Endothelial cell of umbilical vein (primary cell): ENCODE data around the gene TMEM92. TPM values are rescaled to one million over a fixed set of nuclear protein-coding genes. Genes with fewer than 3 reads are reported as not detected.

Source experiments
- BruUV-seq: library from RNA; stranded (reverse); fragments of 400-500 nt; replicated peaks from 2 replicates; lab custom pipeline; 2021; lab: Mats Ljungman, UMichigan
- CTCF ChIA-PET: fragments of 300-600, 350-600 bp; sonication (Branson Sonifier 250); formaldehyde crosslinking; loops from one replicate; lab custom pipeline; 2021; ENCODE audit warnings: antibody characterized with exemption, inconsistent platforms; lab: Charles Lee
- POLR2A ChIA-PET: fragments of 300-600, 350-600 bp; sonication (Branson Sonifier 250); formaldehyde crosslinking; loops from one replicate; lab custom pipeline; 2021; ENCODE audit warnings: antibody characterized with exemption, inconsistent platforms; lab: Charles Lee
- DNase-seq: peaks from one replicate; pipeline ENCODE4 v3.0.0-alpha.2; 2011; ENCODE audit warnings: low read depth, low spot score
- FAIRE-seq: peaks from 2 replicates; lab custom pipeline; 2011; peaks lifted over from hg19 to GRCh38; lab: Jason Lieb, UNC
- H2AFZ ChIP-seq: 2 replicates; pipeline ENCODE4 v1.6.0; 2012; ENCODE audit warnings: low read depth, low read length, control low read depth, inconsistent platforms
- H3K27ac ChIP-seq: 2 replicates; pipeline ENCODE4 v1.5.1; 2011; ENCODE audit warnings: low read depth, mild to moderate bottlenecking, control low read depth, low read length, moderate library complexity; ENCODE audit not compliant: insufficient read depth
- H3K27me3 ChIP-seq, 2 experiments: 2 replicates each; pipeline versions ENCODE4 v1.6.0 to v1.6.1; 2011; ENCODE audit warnings: low read length in 2 of 2, mixed read lengths in 1 of 2; ENCODE audit not compliant: control insufficient read depth in 2 of 2, insufficient read depth in 2 of 2
- H3K36me3 ChIP-seq, 2 experiments: 2 replicates in 1 of 2; 3 replicates in 1 of 2; pipeline ENCODE4 v1.5.1; 2011; ENCODE audit warnings: low read length in 2 of 2, mild to moderate bottlenecking in 1 of 2, moderate library complexity in 1 of 2; ENCODE audit not compliant: control insufficient read depth in 2 of 2, insufficient read depth in 2 of 2; ENCODE audit errors: extremely low read depth in 1 of 2
- H3K4me1 ChIP-seq: 3 replicates; pipeline ENCODE4 v1.5.1; 2011; ENCODE audit warnings: mild to moderate bottlenecking, low read length; ENCODE audit not compliant: control insufficient read depth, insufficient read depth; ENCODE audit errors: extremely low read depth
- H3K4me2 ChIP-seq: 2 replicates; pipeline ENCODE4 v1.6.1; 2011; ENCODE audit warnings: low read length, control low read depth, mixed read lengths; ENCODE audit not compliant: insufficient read depth
- H3K4me3 ChIP-seq, 3 experiments: fragments of 200-600 bp in 1 of 3; sonication (generic), shearing (Covaris generic) in 1 of 3; replicated peaks in 1 of 3; 2 replicates each; pipeline ENCODE4 v1.5.1; 2011 to 2016; ENCODE audit warnings: control low read depth in 3 of 3, low read length in 3 of 3, mild to moderate bottlenecking in 2 of 3, inconsistent platforms in 1 of 3, low read depth in 1 of 3, moderate library complexity in 1 of 3; ENCODE audit not compliant: insufficient read depth in 1 of 3
- H3K79me2 ChIP-seq: 2 replicates; pipeline ENCODE4 v1.6.0; 2012; ENCODE audit warnings: low read length, inconsistent platforms; ENCODE audit not compliant: control insufficient read depth, insufficient read depth
- H3K9ac ChIP-seq: replicated peaks from 2 replicates; pipeline ENCODE3; 2011; ENCODE audit warnings: low read length, control low read depth; ENCODE audit not compliant: insufficient read depth; ENCODE audit errors: extremely low read depth
- H3K9me1 ChIP-seq: replicated peaks from 3 replicates; pipeline ENCODE4 v1.6.0; 2011; ENCODE audit warnings: mild to moderate bottlenecking, low read length; ENCODE audit not compliant: control insufficient read depth, insufficient read depth; ENCODE audit errors: extremely low read depth
- H3K9me3 ChIP-seq: replicated peaks from 2 replicates; pipeline ENCODE4 v1.5.1; 2012; ENCODE audit warnings: low read length, inconsistent platforms; ENCODE audit not compliant: control insufficient read depth, insufficient read depth
- H4K20me1 ChIP-seq: replicated peaks from 2 replicates; pipeline ENCODE3; 2011; ENCODE audit warnings: mild to moderate bottlenecking, low read length; ENCODE audit not compliant: control insufficient read depth, insufficient read depth; ENCODE audit errors: extremely low read depth
- CTCF ChIP-seq, 2 donors: IDR thresholded peaks; 1 replicate in 1 of 2; 2 replicates in 1 of 2; pipeline ENCODE4 v1.5.1; 2011; ENCODE audit warnings: low read length in 2 of 2, mild to moderate bottlenecking in 2 of 2, moderate library complexity in 2 of 2, control low read depth in 1 of 2, inconsistent platforms in 1 of 2, low read depth in 1 of 2; ENCODE audit not compliant: insufficient read depth in 1 of 2; ENCODE audit errors: extremely low read depth in 1 of 2
- EZH2 ChIP-seq: IDR thresholded peaks from 2 replicates; pipeline ENCODE4 v1.6.1; 2012; ENCODE audit warnings: borderline replicate concordance, low read depth, mild to moderate bottlenecking, moderate library complexity, low read length, inconsistent platforms; ENCODE audit not compliant: severe bottlenecking
- FOS ChIP-seq: IDR thresholded peaks from 2 replicates; pipeline ENCODE4 v1.6.1; 2011; ENCODE audit warnings: mild to moderate bottlenecking, low read length, moderate library complexity, borderline replicate concordance; ENCODE audit not compliant: insufficient read depth
- GATA2 ChIP-seq: IDR thresholded peaks from 2 replicates; pipeline ENCODE4 v1.7.0; 2011; ENCODE audit warnings: low read depth, mild to moderate bottlenecking, moderate library complexity, mixed read lengths, low read length; ENCODE audit not compliant: insufficient read length, insufficient read depth
- JUN ChIP-seq: IDR thresholded peaks from 2 replicates; pipeline ENCODE4 v1.6.1; 2011; ENCODE audit warnings: borderline replicate concordance, low read depth; ENCODE audit not compliant: insufficient read length, insufficient read depth
- MAX ChIP-seq: IDR thresholded peaks from 2 replicates; pipeline ENCODE4 v1.6.1; 2011; ENCODE audit not compliant: insufficient read depth, insufficient read length
- MYC ChIP-seq: IDR thresholded peaks from one replicate; pipeline ENCODE4 v1.6.1; 2011; ENCODE audit warnings: mild to moderate bottlenecking, low read depth, low read length
- POLR2A ChIP-seq: IDR thresholded peaks from 2 replicates; pipeline ENCODE4 v1.6.1; 2012; ENCODE audit warnings: low read depth, mild to moderate bottlenecking, control low read depth, low read length
- POLR2AphosphoS5 ChIP-seq: IDR thresholded peaks from 2 replicates; pipeline ENCODE4 v1.6.1; 2012; ENCODE audit warnings: low read depth, mild to moderate bottlenecking, control low read depth, low read length, moderate library complexity; ENCODE audit not compliant: insufficient read depth
- dilution Hi-C: fragments of 300-500 bp; cut with MboI; formaldehyde crosslinking; loops from one replicate; pipeline ENCODE4 v1.15.0; 2019; ENCODE audit warnings: low sequenced_read_pairs; ENCODE audit not compliant: extremely low pct_ligation_motif_present
- intact Hi-C: fragments of 100-400 bp; cut with micrococcal nuclease; formaldehyde crosslinking; loops from one replicate; pipeline ENCODE4 v1.10.0; 2022
- polyA plus RNA-seq, 4 experiments: library from polyadenylated mRNA; depleted of rRNA in 3 of 4; stranded (reverse) in 3 of 4; unstranded in 1 of 4; fragments of >200 nt; gene quantifications; 2 replicates each; pipeline versions ENCODE4 v1.2.1 to v1.2.3, GENCODE V29; 2011 to 2012; ENCODE audit warnings: missing spikeins in 1 of 4
- total RNA-seq: library from RNA; stranded (reverse); gene quantifications from 2 replicates; pipeline ENCODE4 v1.2.3, GENCODE V29; 2021

The TMEM92 gene
- total and polyA plus RNA-seq, 2 donors (not counting 3 experiments of a cell fraction or from before 2014, with no cell fraction given), result 0.03 TPM; not detected in 1

- H3K36me3 ChIP-seq, result no peaks in the 10 kb centered on the region
- H3K9me3 ChIP-seq, result no peaks in the 10 kb centered on the region
- no peak for TF ChIP-seq MYC
- ChIA-PET POLR2A (no interaction called here), CTCF (interaction anchor here (0.6 to 1.8 kb wide), 3 partner anchors 16 to 81 kb away, joined by 3 to 7 read pairs (median 3); no protein-coding TSS in a partner anchor)
- H3K4me1 ChIP-seq, result peaks cover 7% of the 10 kb centered on the region
- no peak overlapping the region for H3K4me2 ChIP-seq
- FAIRE-seq (no peak), DNase-seq (no peak)
- H3K27me3 ChIP-seq, result peaks cover 0 to 1% of the 10 kb centered on the region in 2 experiments
- H4K20me1 ChIP-seq, result no peaks in the 10 kb centered on the region
- H3K4me3 ChIP-seq, result no peak overlapping the region
- BruUV-seq, result no TSS peak
- no peak overlapping the region for H3K27ac ChIP-seq
- dilution Hi-C loops, result no loop called here
- no peak overlapping the region for H3K9ac ChIP-seq
- H2AFZ ChIP-seq, result no peak overlapping the region
- no peaks in the 10 kb centered on the region for H3K9me1 ChIP-seq
- no peaks in the 10 kb centered on the region for H3K79me2 ChIP-seq
- intact Hi-C loops, result no loop called here
These were observed 7.6 kb downstream of the TMEM92 start for GRCh38 chr17:50281739-50282401.

- Histone ChIP-seq H2AFZ (no peak overlapping the region), H3K9me1 (no peaks in the 10 kb centered on the region), H3K36me3 (no peaks in the 10 kb centered on the region), H3K27ac (no peak overlapping the region), H4K20me1 (no peaks in the 10 kb centered on the region), H3K4me3 (no peak overlapping the region), H3K9ac (no peak overlapping the region), H3K27me3 (no peaks in the 10 kb centered on the region), H3K4me2 (no peak overlapping the region), H3K4me1 (peaks cover 7% of the 10 kb centered on the region), H3K9me3 (no peaks in the 10 kb centered on the region), H3K79me2 (no peaks in the 10 kb centered on the region)
- dilution Hi-C loops (no loop called here), intact Hi-C loops (no loop called here)
- BruUV-seq, result no TSS peak
- DNase-seq (no peak), FAIRE-seq (no peak)
- POLR2A ChIA-PET, result no interaction called here
- CTCF ChIA-PET, result interaction anchor here (1.4 to 1.8 kb wide), 2 partner anchors 15 to 83 kb away, joined by 3 to 7 read pairs; no protein-coding TSS in a partner anchor
- TF ChIP-seq EZH2, result no peak
- TF ChIP-seq POLR2AphosphoS5, result no peak
- TF ChIP-seq POLR2A, result no peak
- TF ChIP-seq MYC, result no peak
- no peak for TF ChIP-seq MAX
- TF ChIP-seq GATA2, result no peak
- no peak for TF ChIP-seq JUN
- TF ChIP-seq FOS, result no peak
- no peak for TF ChIP-seq CTCF (IDR thresholded peaks at IDR 0.05; ENCODE audit: extremely low read depth in 1 of 2, insufficient read depth in 1 of 2, low read depth in 1 of 2, low read length in 2 of 2)
These were observed 9.0 kb downstream of the TMEM92 start for GRCh38 chr17:50283246-50283645.
